Sigmoid colon (tissue), 4 donors: Measurements from ENCODE around the gene CAD.

Source experiments
- EP300 ChIP-seq, 4 donors: sonication (generic); formaldehyde crosslinking; IDR thresholded peaks; one replicate each; pipeline ENCODE4 v1.6.1; 2017; ENCODE audit warnings: antibody characterized with exemption in 4 of 4
- POLR2A ChIP-seq, 2 donors: fragments of 450-650 bp; IDR thresholded peaks; one replicate each; pipeline ENCODE4 v1.6.1; 2016; ENCODE audit warnings: antibody characterized with exemption in 2 of 2, mild to moderate bottlenecking in 2 of 2, moderate library complexity in 2 of 2
- POLR2AphosphoS5 ChIP-seq, 4 donors: sonication (generic); formaldehyde crosslinking; IDR thresholded peaks; one replicate each; pipeline ENCODE4 v1.6.1; 2017; ENCODE audit warnings: antibody characterized with exemption in 4 of 4
- TF ChIP-seq, protein P1 (sequence below), 4 experiments: fragments of 450-650 bp in 3 of 4; fragments of 200-600 bp in 1 of 4; IDR thresholded peaks; one replicate each; pipeline ENCODE4 v1.5.1; 2016 to 2019; ENCODE audit warnings: antibody characterized with exemption in 4 of 4, mild to moderate bottlenecking in 3 of 4, moderate library complexity in 2 of 4

- TF ChIP-seq, protein P1, sequence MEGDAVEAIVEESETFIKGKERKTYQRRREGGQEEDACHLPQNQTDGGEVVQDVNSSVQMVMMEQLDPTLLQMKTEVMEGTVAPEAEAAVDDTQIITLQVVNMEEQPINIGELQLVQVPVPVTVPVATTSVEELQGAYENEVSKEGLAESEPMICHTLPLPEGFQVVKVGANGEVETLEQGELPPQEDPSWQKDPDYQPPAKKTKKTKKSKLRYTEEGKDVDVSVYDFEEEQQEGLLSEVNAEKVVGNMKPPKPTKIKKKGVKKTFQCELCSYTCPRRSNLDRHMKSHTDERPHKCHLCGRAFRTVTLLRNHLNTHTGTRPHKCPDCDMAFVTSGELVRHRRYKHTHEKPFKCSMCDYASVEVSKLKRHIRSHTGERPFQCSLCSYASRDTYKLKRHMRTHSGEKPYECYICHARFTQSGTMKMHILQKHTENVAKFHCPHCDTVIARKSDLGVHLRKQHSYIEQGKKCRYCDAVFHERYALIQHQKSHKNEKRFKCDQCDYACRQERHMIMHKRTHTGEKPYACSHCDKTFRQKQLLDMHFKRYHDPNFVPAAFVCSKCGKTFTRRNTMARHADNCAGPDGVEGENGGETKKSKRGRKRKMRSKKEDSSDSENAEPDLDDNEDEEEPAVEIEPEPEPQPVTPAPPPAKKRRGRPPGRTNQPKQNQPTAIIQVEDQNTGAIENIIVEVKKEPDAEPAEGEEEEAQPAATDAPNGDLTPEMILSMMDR (IDR thresholded peaks at IDR 0.05) = no peak
- no peak for TF ChIP-seq POLR2A (IDR thresholded peaks at IDR 0.05)
- TF ChIP-seq POLR2AphosphoS5 (IDR thresholded peaks at IDR 0.05) = no peak
- TF ChIP-seq EP300 (IDR thresholded peaks at IDR 0.05) = no peak
Measured at GRCh38 chr2:27288610-27289009, 71.4 kb downstream of the CAD start.
